HG03025 (cell line): ENCODE results near the gene PPFIA3.
"Not testable (repeated sequence)": the region's sequence is repeated elsewhere in the genome, so short reads cannot be mapped to it uniquely, and the experiment has no call there.

Experiments used
- ATAC-seq: cut with Tn5 transposase; IDR thresholded peaks from one replicate; pipeline ENCODE4 v1.9.1; 2021; ENCODE audit warnings: mild to moderate bottlenecking, moderate library complexity; ENCODE audit not compliant: unreplicated experiment, low FRiP score

Gene PPFIA3

GRCh38 chr19:49167857-49168409, 48.6 kb downstream of the PPFIA3 start:
- ATAC-seq, result no peak

DNA sequence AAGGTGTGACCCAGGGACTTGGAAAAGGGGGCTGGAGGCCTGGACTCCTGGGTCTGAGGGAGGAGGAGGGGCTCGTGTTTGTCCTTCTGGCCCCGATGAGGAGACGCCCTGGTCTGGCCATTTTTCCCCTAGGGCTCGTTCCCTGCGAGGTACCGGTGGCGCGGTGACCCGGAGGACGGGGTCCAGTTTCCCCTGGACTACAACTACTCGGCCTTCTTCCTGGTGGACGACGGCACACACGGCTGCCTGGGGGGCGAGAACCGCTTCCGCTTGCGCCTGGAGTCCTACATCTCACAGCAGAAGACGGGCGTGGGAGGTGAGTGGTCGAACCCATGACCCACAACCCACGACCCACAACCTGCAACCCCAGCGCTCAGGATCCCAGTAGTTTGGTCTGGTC, 49.1 kb downstream of the PPFIA3 start:
- no peak for ATAC-seq

DNA sequence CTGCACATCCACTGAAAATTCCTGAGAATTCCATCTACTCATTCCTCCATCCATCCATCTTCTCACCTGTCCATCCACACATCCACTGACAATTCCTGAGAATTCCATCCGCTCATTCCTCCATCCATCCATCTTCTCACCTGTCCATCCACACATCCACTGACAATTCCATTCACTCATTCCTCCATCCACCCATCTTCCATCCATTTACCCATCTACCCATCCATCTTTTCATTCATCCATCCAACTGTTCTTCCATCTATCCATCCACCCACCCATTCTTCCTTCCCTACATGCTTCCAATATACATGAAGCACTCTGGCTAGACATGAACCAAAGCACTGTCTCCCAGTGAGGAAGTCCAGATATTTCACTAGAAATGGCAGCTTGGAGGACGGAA, 53.9 kb downstream of the PPFIA3 start:
- no peak for ATAC-seq

DNA sequence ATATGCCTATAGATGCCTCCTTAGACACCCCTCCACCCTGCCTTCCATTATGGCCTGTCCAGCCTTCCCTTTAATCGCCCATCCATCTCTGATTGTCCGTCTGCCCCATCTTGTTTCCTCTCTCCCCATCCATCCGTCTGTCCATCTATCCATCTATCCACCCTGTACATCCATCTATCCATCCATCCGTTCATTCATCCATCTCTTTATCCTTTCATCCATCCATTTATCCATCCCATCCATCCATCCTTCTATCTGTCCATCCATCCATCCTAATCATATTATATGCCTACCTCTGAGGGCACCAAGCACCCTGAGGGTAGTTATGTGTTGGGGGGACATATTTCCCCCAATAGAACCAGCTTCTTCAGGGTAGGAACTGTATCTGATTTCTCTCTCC, 61.3 kb downstream of the PPFIA3 start:
- no peak for ATAC-seq

- ATAC-seq, result not testable (repeated sequence)
These were observed 62.9 kb downstream of the PPFIA3 start for GRCh38 chr19:49182010-49182847.

- ATAC-seq, result no peak
These were observed 63.6 kb downstream of the PPFIA3 start for GRCh38 chr19:49182848-49183375.

DNA sequence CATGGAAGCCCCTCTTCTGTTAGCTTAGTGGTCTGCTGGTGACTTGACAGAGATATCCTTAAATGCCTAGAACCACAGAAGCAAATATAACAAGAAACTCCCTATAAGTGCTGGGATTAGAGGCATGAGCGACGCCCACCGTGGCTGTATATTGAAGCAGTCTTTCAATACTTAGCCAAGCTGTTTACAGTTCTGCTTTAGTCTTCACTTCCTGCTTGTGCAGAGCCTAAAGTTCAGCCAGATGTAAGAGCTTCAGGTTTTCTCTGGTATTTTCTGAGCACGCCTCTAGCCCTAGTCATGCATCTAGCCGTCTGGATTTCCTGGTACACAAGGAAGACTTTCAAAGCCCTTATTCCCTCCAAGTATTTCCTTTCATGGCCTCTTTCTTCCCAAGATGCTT, 66.8 kb downstream of the PPFIA3 start:
- no peak for ATAC-seq

- ATAC-seq, result no peak
These were observed 69.4 kb downstream of the PPFIA3 start for GRCh38 chr19:49188626-49189200.

DNA sequence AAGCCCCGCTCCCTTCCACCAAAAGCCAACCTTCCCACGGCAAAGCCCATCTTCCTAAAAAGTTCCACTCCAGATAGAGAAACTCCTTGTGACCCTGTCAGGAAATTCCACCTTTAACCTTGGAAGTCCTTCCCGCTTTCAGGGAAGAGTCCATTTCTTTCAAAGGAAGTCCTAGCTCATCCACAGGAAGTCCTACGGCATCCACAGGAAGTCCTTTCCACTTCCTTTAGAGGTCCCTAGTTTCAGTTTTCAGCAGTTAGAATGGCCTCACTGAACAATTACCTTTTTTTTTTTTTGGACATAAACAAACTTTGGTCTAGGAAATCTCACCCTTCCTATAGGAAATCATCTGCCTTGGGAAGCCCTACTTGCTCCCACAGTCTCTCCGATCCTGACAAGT, 69.9 kb downstream of the PPFIA3 start:
- ATAC-seq, result no peak

DNA sequence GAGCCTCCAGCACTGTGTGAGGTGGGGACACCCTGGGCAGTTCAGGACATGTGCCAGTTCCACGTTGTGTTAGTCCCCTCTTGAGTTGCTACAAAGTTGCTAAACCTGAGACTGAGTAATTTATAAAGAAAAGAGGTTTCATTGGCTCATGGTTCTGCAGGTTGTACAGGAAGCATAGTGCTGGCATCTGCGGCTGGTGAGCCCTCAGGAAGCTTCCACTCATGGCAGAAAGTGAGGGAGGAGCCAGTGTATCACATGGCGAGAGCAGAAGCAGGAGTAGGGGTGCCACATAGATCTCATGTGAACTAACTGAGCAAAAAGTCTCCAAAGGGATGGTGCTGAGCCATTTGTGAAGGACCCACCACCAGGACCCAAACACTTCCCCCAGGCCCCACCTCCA, 71.4 kb downstream of the PPFIA3 start:
- no peak for ATAC-seq

- ATAC-seq, result no peak
These were observed 74.6 kb downstream of the PPFIA3 start for GRCh38 chr19:49193822-49194394.

DNA sequence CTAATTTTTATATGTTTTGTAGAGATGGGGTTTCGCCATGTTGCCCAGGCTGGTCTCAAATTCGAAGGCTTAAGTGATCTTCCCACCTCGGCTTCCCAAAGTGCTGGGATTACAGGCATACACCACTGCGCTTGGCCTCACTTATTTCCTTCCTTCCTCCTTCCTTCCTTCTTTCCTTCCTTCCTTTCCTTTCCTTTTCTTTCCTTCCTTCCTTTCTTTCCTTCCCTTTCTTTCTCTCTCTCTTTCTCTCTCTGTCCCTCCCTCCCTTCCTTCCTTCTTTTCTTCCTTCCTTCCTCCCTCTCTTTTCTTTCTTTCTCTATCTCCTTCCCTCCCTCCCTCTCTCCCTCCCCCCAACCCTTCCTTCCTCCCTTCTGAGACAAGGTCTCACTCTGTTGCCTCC, 75.1 kb downstream of the PPFIA3 start:
- ATAC-seq, result no peak

GRCh38 chr19:49196527-49197240, 77.3 kb downstream of the PPFIA3 start:
- no peak for ATAC-seq

DNA sequence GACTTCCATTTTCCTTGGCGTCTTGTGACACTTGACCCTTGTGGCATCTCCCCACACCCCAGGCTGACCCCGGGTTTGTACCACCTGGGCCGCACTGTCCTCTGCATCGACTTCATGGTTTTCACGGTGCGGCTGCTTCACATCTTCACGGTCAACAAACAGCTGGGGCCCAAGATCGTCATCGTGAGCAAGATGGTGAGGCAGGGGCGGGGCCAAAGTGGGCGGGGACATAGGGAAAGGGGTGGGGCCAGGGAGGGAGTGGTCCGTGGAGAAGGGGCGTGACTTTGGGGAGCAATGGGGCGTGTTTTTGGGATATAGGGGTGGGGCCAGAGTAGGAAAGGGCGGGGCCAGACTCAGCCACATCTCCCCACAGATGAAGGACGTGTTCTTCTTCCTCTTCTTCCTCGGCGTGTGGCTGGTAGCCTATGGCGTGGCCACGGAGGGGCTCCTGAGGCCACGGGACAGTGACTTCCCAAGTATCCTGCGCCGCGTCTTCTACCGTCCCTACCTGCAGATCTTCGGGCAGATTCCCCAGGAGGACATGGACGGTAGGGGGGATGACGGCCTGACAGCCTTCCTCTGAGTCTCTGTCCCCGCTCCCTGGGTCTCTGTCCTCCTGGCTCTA, 81.0 kb downstream of the PPFIA3 start:
- ATAC-seq, result no peak
